ENCODE data around the gene SYMPK.

SYMPK gene

DNA sequence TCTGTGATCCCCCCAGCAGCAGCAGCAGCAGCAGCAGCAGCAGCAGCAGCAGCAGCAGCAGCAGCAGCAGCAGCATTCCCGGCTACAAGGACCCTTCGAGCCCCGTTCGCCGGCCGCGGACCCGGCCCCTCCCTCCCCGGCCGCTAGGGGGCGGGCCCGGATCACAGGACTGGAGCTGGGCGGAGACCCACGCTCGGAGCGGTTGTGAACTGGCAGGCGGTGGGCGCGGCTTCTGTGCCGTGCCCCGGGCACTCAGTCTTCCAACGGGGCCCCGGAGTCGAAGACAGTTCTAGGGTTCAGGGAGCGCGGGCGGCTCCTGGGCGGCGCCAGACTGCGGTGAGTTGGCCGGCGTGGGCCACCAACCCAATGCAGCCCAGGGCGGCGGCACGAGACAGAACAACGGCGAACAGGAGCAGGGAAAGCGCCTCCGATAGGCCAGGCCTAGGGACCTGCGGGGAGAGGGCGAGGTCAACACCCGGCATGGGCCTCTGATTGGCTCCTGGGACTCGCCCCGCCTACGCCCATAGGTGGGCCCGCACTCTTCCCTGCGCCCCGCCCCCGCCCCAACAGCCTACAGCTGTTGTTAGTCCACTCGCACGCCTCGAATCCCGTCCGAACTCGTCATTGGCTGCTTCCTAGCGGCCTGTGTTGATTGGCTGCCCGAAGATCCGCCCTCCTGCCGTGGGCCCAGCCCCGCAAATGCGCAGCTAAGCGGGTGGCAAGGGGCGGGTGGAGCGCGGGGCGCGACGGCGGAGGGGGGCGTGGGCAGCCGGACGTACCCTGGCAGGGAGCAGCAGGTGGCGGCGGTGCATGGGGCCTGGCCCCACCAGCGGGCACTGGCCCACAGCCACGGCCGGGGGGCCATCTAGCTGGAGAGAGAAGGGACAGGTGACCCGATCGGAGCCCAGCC is 92.5 kb downstream of the SYMPK start (continued):
- no peak for TF ChIP-seq PATZ1 (CRISPR knock-in tag; IDR thresholded peaks at IDR 0.05; ENCODE audit: borderline replicate concordance)
- TF ChIP-seq CSDC2 (CRISPR knock-in tag; IDR thresholded peaks at IDR 0.05): no peak
- TF ChIP-seq TOX (CRISPR knock-in tag; IDR thresholded peaks at IDR 0.05; ENCODE audit: borderline replicate concordance): no peak
- TF ChIP-seq PPARA (CRISPR knock-in tag; IDR thresholded peaks at IDR 0.05; ENCODE audit: borderline replicate concordance): no peak
- TF ChIP-seq, protein P1, sequence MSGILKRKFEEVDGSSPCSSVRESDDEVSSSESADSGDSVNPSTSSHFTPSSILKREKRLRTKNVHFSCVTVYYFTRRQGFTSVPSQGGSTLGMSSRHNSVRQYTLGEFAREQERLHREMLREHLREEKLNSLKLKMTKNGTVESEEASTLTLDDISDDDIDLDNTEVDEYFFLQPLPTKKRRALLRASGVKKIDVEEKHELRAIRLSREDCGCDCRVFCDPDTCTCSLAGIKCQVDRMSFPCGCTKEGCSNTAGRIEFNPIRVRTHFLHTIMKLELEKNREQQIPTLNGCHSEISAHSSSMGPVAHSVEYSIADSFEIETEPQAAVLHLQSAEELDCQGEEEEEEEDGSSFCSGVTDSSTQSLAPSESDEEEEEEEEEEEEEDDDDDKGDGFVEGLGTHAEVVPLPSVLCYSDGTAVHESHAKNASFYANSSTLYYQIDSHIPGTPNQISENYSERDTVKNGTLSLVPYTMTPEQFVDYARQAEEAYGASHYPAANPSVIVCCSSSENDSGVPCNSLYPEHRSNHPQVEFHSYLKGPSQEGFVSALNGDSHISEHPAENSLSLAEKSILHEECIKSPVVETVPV (CRISPR knock-in tag; IDR thresholded peaks at IDR 0.05): no peak
- TF ChIP-seq, protein P2, sequence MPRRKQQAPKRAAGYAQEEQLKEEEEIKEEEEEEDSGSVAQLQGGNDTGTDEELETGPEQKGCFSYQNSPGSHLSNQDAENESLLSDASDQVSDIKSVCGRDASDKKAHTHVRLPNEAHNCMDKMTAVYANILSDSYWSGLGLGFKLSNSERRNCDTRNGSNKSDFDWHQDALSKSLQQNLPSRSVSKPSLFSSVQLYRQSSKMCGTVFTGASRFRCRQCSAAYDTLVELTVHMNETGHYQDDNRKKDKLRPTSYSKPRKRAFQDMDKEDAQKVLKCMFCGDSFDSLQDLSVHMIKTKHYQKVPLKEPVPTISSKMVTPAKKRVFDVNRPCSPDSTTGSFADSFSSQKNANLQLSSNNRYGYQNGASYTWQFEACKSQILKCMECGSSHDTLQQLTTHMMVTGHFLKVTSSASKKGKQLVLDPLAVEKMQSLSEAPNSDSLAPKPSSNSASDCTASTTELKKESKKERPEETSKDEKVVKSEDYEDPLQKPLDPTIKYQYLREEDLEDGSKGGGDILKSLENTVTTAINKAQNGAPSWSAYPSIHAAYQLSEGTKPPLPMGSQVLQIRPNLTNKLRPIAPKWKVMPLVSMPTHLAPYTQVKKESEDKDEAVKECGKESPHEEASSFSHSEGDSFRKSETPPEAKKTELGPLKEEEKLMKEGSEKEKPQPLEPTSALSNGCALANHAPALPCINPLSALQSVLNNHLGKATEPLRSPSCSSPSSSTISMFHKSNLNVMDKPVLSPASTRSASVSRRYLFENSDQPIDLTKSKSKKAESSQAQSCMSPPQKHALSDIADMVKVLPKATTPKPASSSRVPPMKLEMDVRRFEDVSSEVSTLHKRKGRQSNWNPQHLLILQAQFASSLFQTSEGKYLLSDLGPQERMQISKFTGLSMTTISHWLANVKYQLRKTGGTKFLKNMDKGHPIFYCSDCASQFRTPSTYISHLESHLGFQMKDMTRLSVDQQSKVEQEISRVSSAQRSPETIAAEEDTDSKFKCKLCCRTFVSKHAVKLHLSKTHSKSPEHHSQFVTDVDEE (CRISPR knock-in tag; IDR thresholded peaks at IDR 0.05): no peak

- no peak for ATAC-seq
- TF ChIP-seq ZFP3 (CRISPR knock-in tag; IDR thresholded peaks at IDR 0.05): no peak
- no peak for TF ChIP-seq PPARA (CRISPR knock-in tag; IDR thresholded peaks at IDR 0.05; ENCODE audit: borderline replicate concordance)
- no peak for TF ChIP-seq BACH2 (CRISPR knock-in tag; IDR thresholded peaks at IDR 0.05; ENCODE audit: borderline replicate concordance)
- TF ChIP-seq, protein P1 (CRISPR knock-in tag; IDR thresholded peaks at IDR 0.05): no peak
- TF ChIP-seq OSR1 (CRISPR knock-in tag; IDR thresholded peaks at IDR 0.05): no peak
- TF ChIP-seq ISL1 (CRISPR knock-in tag; IDR thresholded peaks at IDR 0.05): no peak
- TF ChIP-seq PATZ1 (CRISPR knock-in tag; IDR thresholded peaks at IDR 0.05; ENCODE audit: borderline replicate concordance): no peak
- TF ChIP-seq, protein P2 (CRISPR knock-in tag; IDR thresholded peaks at IDR 0.05): no peak
- no peak for TF ChIP-seq ZNF565 (CRISPR knock-in tag; conservative IDR thresholded peaks at IDR 0.05; ENCODE audit: low read depth)
- no peak for TF ChIP-seq ARNTL (CRISPR knock-in tag; IDR thresholded peaks at IDR 0.05; ENCODE audit: borderline replicate concordance, low read depth)
These were observed 93.1 kb downstream of the SYMPK start for GRCh38 chr19:45769821-45770191.
